Coronary artery (tissue), 2 donors: ENCODE measurements around the gene KLF12.

ENCODE experiments used
- DNase-seq: peaks from one replicate; pipeline ENCODE4 v3.0.0-alpha.2; 2017; ENCODE audit warnings: low spot score
- H3K27ac ChIP-seq, 2 donors: fragments of 200-600 bp; sonication (generic); one replicate each; pipeline ENCODE4 v1.5.1; 2016 to 2019
- H3K4me3 ChIP-seq: fragments of 200-600 bp; sonication (generic); 2 replicates; pipeline ENCODE4 v1.5.1; 2016; ENCODE audit warnings: mild to moderate bottlenecking, moderate library complexity
- TF ChIP-seq, protein P1 (sequence below): fragments of 200-600 bp; sonication (generic); IDR thresholded peaks from one replicate; pipeline ENCODE4 v1.5.1; 2019; ENCODE audit warnings: antibody characterized with exemption

Gene KLF12

DNA sequence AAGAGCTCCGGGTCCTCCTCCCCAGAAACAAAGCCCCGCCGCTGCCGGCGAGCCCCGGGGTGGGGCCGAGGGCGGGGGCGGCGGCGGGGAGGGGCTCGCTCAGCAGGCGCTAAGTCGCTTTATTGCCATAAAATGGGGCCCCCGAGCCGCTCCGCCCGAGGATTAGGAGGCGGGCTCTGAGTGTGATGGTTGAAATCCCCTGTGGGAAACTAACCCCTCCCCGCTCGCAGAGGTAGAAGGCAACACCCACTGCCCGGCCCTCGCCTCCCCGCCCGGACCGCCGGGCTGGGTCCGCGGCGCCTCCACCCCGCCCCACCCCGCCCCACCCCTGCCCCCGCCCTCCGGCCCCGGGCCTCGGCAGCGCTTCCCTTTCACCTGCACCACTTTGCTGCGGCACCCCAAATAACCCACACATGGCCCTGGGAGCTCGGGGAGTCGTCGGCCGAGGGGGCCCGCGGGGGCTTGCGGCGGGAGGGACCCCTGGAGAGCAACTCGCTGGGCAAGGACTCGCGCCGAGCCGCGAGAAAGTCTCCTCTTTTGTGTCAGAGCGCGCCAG lies at the start of gene KLF12:
Gene KLF12 (minus strand): TSS at position 184 of the 556 bp plus-strand sequence.
- DNase-seq: peak; percentile 92
- TF ChIP-seq, protein P1, sequence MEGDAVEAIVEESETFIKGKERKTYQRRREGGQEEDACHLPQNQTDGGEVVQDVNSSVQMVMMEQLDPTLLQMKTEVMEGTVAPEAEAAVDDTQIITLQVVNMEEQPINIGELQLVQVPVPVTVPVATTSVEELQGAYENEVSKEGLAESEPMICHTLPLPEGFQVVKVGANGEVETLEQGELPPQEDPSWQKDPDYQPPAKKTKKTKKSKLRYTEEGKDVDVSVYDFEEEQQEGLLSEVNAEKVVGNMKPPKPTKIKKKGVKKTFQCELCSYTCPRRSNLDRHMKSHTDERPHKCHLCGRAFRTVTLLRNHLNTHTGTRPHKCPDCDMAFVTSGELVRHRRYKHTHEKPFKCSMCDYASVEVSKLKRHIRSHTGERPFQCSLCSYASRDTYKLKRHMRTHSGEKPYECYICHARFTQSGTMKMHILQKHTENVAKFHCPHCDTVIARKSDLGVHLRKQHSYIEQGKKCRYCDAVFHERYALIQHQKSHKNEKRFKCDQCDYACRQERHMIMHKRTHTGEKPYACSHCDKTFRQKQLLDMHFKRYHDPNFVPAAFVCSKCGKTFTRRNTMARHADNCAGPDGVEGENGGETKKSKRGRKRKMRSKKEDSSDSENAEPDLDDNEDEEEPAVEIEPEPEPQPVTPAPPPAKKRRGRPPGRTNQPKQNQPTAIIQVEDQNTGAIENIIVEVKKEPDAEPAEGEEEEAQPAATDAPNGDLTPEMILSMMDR: no peak
- Histone ChIP-seq H3K27ac (peak within 1 kb of the TSS; percentile 89 to 98), H3K4me3 (peak within 1 kb of the TSS; percentile 84)

DNA sequence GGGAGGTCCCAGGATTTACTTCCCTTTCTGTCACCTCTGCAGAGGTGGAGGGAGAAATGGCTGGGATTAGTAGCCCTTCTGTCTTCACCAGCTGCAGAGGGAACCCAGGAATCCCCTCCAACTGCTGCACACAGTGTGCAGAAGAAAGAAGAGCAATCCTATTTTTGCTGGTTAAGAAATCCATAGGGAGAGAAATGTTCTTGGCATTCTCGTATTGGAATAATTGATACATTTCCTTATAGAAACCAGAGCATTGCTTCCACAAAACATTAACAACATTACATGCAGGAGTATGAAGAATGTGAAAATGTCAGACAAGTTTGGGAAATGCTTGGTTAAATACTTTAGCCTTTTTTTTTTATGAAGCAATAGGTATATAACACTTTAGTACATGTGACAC lies 48.3 kb upstream of the KLF12 start:
- TF ChIP-seq, protein P1: no peak
- no peak overlapping the region for H3K27ac ChIP-seq
- no peak overlapping the region for H3K4me3 ChIP-seq
- DNase-seq: no peak

DNA sequence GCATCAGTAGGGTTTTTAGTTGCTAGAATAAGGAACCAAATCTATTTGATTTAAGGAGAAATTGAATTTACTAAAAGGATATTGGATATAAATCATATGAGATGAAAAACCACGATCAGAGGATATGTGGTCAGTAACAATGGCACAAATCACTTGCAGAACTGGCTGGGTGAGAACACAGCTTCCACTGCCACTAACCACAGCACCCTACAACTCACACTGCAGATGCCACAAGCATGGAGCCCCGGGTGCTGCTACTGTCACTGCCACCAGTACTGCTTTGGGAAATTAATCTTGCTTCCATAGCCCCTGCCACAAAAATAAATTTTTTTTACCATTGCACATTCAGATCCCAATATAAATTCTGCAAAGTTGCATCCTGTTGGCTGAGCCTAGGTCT lies 40.6 kb upstream of the KLF12 start:
- H3K4me3 ChIP-seq: no peak overlapping the region
- H3K27ac ChIP-seq: no peak overlapping the region
- no peak for DNase-seq
- TF ChIP-seq, protein P1: no peak

DNA sequence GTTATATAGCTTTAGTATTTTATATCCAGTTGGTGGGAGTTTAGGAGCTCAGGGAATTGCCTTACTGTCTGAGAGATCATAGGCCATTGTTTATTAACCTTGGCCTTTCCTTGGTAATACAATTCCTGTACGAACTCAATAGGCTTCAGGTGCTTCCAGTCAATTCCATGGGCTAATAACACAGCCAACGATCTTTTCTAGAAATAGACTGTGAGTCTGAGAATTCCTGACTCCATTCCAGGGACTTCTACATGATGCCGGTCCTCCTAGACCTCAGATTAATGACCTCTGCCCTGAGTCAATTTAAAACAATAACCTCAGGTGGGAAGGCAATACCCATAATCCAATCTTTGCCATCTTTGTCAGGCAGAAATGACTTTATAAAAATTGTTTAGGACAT lies 39.6 kb upstream of the KLF12 start:
- H3K27ac ChIP-seq: no peak overlapping the region
- no peak overlapping the region for H3K4me3 ChIP-seq
- no peak for DNase-seq
- TF ChIP-seq, protein P1: no peak

DNA sequence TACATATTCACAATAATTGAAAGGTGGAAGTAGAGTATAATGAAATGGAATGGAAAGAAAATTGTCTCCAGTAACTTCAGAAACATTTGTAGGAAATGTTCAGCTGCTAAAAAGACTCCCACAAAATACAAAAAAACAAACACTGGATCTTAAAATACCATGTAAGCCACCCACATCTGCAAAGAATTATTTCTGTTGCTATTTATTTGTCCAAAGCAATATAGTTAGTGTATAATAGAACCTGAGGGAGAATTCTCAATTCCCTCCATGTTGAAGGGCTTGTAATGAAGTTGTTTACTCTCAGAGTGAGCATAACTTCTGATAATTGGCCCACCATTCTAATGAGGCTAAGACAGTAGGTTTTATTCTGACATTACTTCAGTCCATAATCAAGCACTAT lies 37.4 kb upstream of the KLF12 start:
- DNase-seq: no peak
- TF ChIP-seq, protein P1: no peak
- no peak overlapping the region for H3K27ac ChIP-seq
- no peak overlapping the region for H3K4me3 ChIP-seq

DNA sequence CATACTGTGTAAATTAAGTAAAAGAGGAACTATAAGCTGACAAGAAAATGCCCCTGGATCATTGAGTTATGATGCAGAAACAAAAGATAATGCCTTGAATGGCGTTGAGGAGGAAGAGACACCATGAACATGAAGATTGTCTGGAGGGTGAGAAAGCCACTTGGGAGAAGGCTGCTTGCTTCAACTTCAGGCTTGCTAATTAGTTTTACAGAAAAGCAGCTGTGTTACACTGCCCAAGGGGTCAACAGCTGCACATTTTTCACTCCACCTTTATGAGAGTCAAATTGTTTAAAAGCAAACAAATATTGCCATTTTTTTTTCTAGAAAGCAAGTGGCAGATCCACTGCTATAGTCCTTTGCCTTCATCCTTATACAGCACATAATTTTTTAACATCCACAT lies 35.5 kb upstream of the KLF12 start:
- DNase-seq: no peak
- no peak overlapping the region for H3K27ac ChIP-seq
- TF ChIP-seq, protein P1: no peak
- no peak overlapping the region for H3K4me3 ChIP-seq

DNA sequence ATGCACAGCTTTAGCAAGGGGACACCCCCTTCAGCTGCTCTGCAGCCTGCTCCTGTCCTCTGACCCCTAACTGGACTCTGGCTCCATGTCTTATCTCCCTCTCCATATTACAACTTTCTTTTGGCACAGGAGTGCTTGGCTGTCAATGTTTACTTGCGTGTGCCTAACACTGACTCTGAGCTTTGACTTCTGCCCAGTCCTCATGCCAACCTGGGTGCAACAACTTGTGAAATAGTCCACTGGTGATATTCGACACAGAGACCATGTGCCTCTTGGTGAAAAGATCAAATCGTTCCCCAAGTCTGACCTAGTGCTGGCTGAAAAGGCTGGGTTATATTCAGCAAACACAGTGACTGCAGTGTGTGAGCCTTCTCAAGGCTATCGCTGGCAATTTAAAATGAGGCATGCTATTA lies 34.1 kb upstream of the KLF12 start:
- no peak for DNase-seq
- Histone ChIP-seq H3K4me3 (no peak overlapping the region), H3K27ac (no peak overlapping the region)
- TF ChIP-seq, protein P1: no peak
